ENCODE data around the gene NINL.
"Not testable (repeated sequence)": the region's sequence is repeated elsewhere in the genome, so short reads cannot be mapped to it uniquely, and the experiment has no call there.

The NINL gene

DNA sequence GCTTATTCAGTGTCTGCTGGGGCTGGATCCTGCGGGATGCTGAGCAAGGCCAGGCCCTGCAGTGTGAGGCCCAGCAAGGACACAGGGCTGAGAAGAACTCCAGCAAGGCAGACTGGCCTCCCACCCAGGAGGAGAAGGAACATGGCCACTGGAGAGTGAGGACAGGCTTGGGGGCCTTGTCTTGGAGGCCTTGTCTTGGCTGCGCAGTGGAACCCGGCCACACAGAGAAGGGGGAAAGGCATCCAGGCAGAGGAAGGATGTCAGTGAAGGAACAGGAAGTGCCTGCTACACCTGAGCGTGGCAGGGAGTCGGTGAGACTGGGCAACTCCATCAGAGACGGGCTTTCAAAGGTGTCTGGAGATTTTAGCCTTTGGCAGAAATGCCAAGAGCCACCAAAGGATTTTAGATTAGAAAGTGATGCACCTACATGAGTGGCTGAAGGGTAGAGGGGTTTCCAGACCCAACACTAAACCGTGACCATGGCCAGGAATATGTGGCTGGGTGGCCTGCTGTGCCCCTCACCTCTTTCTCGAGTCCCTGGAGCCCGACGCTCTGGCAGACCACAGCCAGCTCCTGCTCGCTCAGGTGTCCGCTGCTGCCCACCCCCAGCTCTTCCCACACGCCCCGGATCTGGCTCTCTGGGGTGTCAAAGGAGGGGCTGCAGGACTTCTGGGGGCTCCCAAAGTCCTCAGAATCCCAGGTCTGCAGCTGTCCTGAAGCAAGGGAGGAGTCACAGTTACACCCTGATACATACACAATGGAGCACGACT is 80.8 kb downstream of the NINL start:
- WGBS, 2 experiments = 95 to 96% methylated on average over 15 of the region's 15 CpGs
- Histone ChIP-seq H3K4me1 (ENCODE audit: control insufficient read depth, insufficient read depth, low read length) (no peaks in the 10 kb centered on the region), H3K36me3 (ENCODE audit: control insufficient read depth, insufficient read depth, low read length) (peaks cover 27% of the 10 kb centered on the region), H3K4me3 (ENCODE audit: insufficient read depth, low read depth, low read length) (no peak overlapping the region), H3K27me3 (ENCODE audit: control insufficient read depth, insufficient read depth, low read length, poor library complexity, severe bottlenecking) (no peaks in the 10 kb centered on the region), H3K9me3 (ENCODE audit: control insufficient read depth, low read length) (no peaks in the 10 kb centered on the region), H3K27ac (ENCODE audit: insufficient read depth, low read depth, low read length, poor library complexity, severe bottlenecking) (no peak overlapping the region)

DNA sequence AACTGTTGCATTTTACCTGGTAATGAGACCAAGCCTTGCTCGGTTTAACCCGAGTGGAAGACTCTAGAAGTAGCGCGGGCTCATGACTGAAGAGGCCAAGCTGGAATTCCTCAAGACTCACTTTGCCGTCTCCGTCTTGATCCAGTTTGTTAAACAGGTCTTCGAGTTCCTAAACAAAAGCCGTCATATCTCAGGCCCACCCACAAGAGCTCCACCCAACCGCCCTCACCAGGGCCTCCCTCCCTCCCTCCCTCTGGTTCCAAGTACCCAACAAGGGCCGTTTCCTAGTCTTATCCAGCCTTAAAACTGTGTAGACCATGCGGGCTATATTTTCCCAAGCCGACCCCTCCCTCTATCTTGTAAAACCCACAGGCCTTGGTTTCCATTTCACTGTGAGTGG is 81.4 kb downstream of the NINL start:
- Histone ChIP-seq H3K27me3 (ENCODE audit: control insufficient read depth, insufficient read depth, low read length, poor library complexity, severe bottlenecking) (no peaks in the 10 kb centered on the region), H3K9me3 (ENCODE audit: control insufficient read depth, low read length) (no peaks in the 10 kb centered on the region), H3K27ac (ENCODE audit: insufficient read depth, low read depth, low read length, poor library complexity, severe bottlenecking) (no peak overlapping the region), H3K4me1 (ENCODE audit: control insufficient read depth, insufficient read depth, low read length) (no peaks in the 10 kb centered on the region), H3K4me3 (ENCODE audit: insufficient read depth, low read depth, low read length) (no peak overlapping the region), H3K36me3 (ENCODE audit: control insufficient read depth, insufficient read depth, low read length) (peaks cover 22% of the 10 kb centered on the region)
- 95 to 96% methylated on average over 12 of the region's 12 CpGs for WGBS, 2 experiments

DNA sequence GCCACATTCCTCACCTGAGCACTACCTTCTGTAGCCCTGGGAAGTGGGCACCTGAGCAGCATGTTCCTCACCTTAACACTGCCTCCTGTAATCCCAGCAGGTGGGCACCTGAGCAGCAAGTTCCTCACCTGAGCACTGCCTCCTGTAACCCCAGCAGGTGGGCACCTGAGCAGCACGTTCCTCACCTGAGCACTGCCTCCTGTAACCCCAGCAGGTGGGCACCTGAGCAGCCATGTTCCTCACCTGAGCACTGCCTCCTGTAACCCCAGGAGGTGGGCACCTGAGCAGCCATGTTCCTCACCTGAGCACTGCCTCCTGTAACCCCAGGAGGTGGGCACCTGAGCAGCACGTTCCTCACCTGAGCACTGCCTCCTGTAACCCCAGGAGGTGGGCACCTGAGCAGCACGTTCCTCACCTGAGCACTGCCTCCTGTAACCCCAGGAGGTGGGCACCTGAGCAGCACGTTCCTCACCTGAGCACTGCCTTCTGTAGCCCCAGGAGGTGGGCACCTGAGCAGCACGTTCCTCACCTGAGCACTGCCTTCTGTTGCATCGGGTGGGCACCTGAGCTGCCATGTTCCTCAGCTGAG is 82.2 kb downstream of the NINL start:
- not testable (repeated sequence) for H3K9me3 ChIP-seq (ENCODE audit: control insufficient read depth, low read length); H3K4me1 ChIP-seq (ENCODE audit: control insufficient read depth, insufficient read depth, low read length); H3K4me3 ChIP-seq (ENCODE audit: insufficient read depth, low read depth, low read length); H3K27ac ChIP-seq (ENCODE audit: insufficient read depth, low read depth, low read length, poor library complexity, severe bottlenecking); H3K27me3 ChIP-seq (ENCODE audit: control insufficient read depth, insufficient read depth, low read length, poor library complexity, severe bottlenecking)
- WGBS, 2 experiments = 93 to 95% methylated on average over 6 of the region's 6 CpGs
- H3K36me3 ChIP-seq (ENCODE audit: control insufficient read depth, insufficient read depth, low read length) = peaks cover 19% of the 10 kb centered on the region

DNA sequence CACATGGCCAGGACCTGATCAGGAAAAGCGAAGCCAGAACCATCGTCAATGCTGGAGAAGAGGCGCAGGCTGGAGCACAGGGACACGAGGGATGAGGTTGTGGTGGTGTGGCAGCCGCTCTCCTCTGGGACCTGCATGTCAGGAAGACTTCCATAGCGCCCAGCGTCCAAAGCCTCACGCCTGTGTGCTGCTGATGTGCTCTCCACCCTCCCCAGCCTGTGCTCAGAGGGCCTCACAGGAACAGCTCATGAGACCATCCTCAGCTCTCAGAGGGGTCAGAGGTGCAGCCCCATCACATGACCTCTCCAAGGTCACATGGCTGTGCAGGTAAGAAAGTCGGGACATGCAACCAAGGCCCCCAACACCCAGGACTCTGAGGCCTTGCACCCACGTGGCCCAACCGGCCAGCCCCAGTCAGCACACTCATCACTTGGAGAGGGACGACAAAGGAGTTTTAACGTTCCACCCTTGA is 84.4 kb downstream of the NINL start:
- no peak overlapping the region for H3K4me3 ChIP-seq (ENCODE audit: insufficient read depth, low read depth, low read length)
- no peaks in the 10 kb centered on the region for H3K9me3 ChIP-seq (ENCODE audit: control insufficient read depth, low read length)
- peaks cover 4% of the 10 kb centered on the region for H3K36me3 ChIP-seq (ENCODE audit: control insufficient read depth, insufficient read depth, low read length)
- H3K27me3 ChIP-seq (ENCODE audit: control insufficient read depth, insufficient read depth, low read length, poor library complexity, severe bottlenecking) = no peaks in the 10 kb centered on the region
- 96% methylated on average over 13 of the region's 13 CpGs for WGBS, 2 experiments
- H3K27ac ChIP-seq (ENCODE audit: insufficient read depth, low read depth, low read length, poor library complexity, severe bottlenecking) = no peak overlapping the region
- no peaks in the 10 kb centered on the region for H3K4me1 ChIP-seq (ENCODE audit: control insufficient read depth, insufficient read depth, low read length)

DNA sequence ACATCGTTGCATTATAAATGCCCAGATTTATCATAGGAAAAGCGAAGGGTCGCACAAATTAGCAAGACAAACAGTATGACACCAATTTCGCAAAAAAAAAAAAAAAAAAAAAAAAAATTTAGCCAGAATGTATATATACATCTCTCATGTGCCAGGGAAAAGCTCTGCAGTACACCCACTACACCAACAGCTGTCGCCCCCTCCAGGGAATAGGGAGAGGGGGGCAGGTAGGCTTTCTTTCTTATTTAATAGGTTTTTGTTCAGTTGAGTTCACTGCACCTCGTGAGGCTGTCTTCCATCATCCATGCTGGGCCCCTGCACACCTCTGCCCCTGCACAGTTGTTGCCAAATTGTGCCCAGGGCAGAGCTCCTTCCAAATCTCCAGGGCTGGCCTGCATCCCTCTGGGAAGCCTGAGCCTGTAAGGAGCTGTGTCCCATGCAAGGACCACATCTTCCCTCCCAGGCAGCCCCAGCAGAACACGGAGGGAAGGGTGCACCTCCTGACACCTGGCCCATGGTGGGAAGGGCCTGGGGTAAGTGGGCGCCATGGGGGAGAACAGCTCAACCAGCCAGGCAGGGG is 85.4 kb downstream of the NINL start:
- 93 to 95% methylated on average over 7 to 8 of the region's 8 CpGs for WGBS, 2 experiments
- Histone ChIP-seq H3K4me3 (ENCODE audit: insufficient read depth, low read depth, low read length) (no peak overlapping the region), H3K36me3 (ENCODE audit: control insufficient read depth, insufficient read depth, low read length) (peaks cover 4% of the 10 kb centered on the region), H3K4me1 (ENCODE audit: control insufficient read depth, insufficient read depth, low read length) (no peaks in the 10 kb centered on the region), H3K27ac (ENCODE audit: insufficient read depth, low read depth, low read length, poor library complexity, severe bottlenecking) (no peak overlapping the region), H3K27me3 (ENCODE audit: control insufficient read depth, insufficient read depth, low read length, poor library complexity, severe bottlenecking) (no peaks in the 10 kb centered on the region), H3K9me3 (ENCODE audit: control insufficient read depth, low read length) (no peaks in the 10 kb centered on the region)

DNA sequence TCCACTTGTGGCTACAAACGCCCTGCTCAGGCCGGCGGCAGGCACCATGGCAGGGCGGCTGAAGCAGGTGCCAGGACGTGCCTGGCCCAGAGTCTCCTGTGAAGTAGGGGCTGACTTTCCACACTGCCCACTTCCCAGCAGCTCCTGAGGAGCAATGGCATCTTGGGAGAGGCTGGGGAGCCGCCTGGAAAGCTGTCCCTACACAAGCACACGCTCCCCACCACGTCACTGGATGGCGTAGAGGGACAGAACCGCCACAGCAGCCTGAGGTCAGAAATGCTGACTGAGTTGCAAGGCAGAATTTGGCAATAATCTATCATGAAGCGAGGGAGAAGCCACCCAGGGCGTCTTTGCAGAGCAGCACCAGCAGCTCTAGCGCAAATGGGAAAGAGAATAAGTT is 86.3 kb downstream of the NINL start:
- H3K4me1 ChIP-seq (ENCODE audit: control insufficient read depth, insufficient read depth, low read length) = no peaks in the 10 kb centered on the region
- no peaks in the 10 kb centered on the region for H3K27me3 ChIP-seq (ENCODE audit: control insufficient read depth, insufficient read depth, low read length, poor library complexity, severe bottlenecking)
- WGBS, 2 experiments = 94 to 96% methylated on average over 13 of the region's 13 CpGs
- H3K9me3 ChIP-seq (ENCODE audit: control insufficient read depth, low read length) = no peaks in the 10 kb centered on the region
- H3K27ac ChIP-seq (ENCODE audit: insufficient read depth, low read depth, low read length, poor library complexity, severe bottlenecking) = no peak overlapping the region
- H3K36me3 ChIP-seq (ENCODE audit: control insufficient read depth, insufficient read depth, low read length) = peaks cover 4% of the 10 kb centered on the region
- H3K4me3 ChIP-seq (ENCODE audit: insufficient read depth, low read depth, low read length) = no peak overlapping the region

DNA sequence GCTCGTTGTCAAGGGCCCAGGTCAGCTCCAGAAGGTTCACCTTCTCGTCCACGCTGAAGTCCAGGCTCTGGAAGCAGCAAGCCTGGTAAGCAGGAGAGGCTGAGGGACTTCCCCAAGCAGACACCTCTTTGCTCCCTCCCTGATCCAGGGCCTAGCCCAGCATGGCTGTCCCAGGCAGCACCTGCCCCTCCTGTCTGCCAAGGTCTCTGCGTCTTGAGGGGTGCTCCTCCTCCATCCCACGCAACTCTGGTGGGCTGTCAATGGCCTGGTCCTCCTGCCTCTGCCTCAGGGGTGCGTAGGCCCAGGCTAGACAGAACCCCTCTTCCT is 87.1 kb downstream of the NINL start:
- 96% methylated on average over 6 of the region's 6 CpGs for WGBS, 2 experiments

DNA sequence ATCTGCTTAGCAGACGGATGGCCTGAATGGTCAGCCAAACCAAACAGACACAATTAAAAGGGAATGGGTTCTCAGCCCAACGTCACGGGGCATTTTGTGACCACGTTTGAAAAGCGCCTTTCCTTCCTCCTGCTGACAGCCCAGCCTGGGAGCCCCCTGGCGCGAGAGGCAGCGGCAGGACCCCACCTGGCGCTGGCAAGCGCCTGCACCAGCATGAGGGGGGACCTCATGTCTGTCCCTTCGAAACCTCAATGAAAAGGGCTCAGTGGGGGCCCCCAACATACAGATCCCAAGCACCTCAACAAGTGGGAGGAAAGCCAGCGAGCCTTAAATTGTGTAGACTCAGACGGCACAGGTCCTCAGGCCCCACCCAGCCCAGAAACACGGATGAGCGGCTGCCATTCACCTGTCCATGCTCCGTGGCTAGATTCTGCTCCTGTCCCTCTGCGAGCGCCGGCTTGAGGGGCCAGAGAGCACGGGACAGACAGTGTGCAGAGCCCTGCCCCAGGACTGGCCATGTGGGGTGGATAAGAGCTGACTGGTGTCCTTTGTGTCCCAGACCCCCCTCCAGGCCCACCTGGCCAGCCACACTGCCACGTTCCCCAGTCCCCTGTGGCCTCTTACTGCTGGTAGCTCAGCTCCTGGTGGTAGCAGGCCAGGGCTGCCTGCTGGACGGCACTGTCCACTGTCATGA is 87.6 kb downstream of the NINL start:
- 93 to 95% methylated on average over 22 of the region's 22 CpGs for WGBS, 2 experiments
- H3K27ac ChIP-seq (ENCODE audit: insufficient read depth, low read depth, low read length, poor library complexity, severe bottlenecking) = no peak overlapping the region
- H3K4me3 ChIP-seq (ENCODE audit: insufficient read depth, low read depth, low read length) = no peak overlapping the region
- H3K4me1 ChIP-seq (ENCODE audit: control insufficient read depth, insufficient read depth, low read length) = no peaks in the 10 kb centered on the region
- no peaks in the 10 kb centered on the region for H3K27me3 ChIP-seq (ENCODE audit: control insufficient read depth, insufficient read depth, low read length, poor library complexity, severe bottlenecking)
- H3K9me3 ChIP-seq (ENCODE audit: control insufficient read depth, low read length) = no peaks in the 10 kb centered on the region
- no peaks in the 10 kb centered on the region for H3K36me3 ChIP-seq (ENCODE audit: control insufficient read depth, insufficient read depth, low read length)

More for the DNA sequence above, 87.1 kb downstream of the NINL start:
- Histone ChIP-seq H3K4me1 (ENCODE audit: control insufficient read depth, insufficient read depth, low read length) (no peaks in the 10 kb centered on the region), H3K27ac (ENCODE audit: insufficient read depth, low read depth, low read length, poor library complexity, severe bottlenecking) (no peak overlapping the region), H3K4me3 (ENCODE audit: insufficient read depth, low read depth, low read length) (no peak overlapping the region), H3K9me3 (ENCODE audit: control insufficient read depth, low read length) (no peaks in the 10 kb centered on the region), H3K36me3 (ENCODE audit: control insufficient read depth, insufficient read depth, low read length) (no peaks in the 10 kb centered on the region), H3K27me3 (ENCODE audit: control insufficient read depth, insufficient read depth, low read length, poor library complexity, severe bottlenecking) (no peaks in the 10 kb centered on the region)

DNA sequence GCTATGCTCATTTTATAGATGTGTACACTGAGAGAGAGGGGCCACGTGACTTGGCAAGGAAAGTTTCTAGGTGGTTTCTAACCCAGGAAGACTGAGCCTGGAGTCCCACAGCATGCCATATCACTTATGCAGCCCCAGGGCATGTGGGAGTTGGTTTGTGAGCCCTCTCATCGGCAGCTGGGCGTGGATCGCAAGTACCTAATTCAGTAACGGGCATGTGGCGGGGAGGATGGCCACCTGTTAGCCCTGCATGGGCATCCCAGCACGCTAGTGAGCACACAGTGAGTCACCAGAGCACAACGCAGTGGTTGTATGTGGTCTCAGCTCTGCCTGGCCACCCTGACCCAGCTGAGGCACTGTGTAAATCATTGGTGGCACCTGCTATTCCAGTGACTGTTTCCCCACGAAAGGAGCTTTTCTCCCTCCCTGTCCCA is 88.3 kb downstream of the NINL start:
- H3K36me3 ChIP-seq (ENCODE audit: control insufficient read depth, insufficient read depth, low read length) = no peaks in the 10 kb centered on the region
- H3K27ac ChIP-seq (ENCODE audit: insufficient read depth, low read depth, low read length, poor library complexity, severe bottlenecking) = no peak overlapping the region
- no peaks in the 10 kb centered on the region for H3K27me3 ChIP-seq (ENCODE audit: control insufficient read depth, insufficient read depth, low read length, poor library complexity, severe bottlenecking)
- WGBS, 2 experiments = 92 to 96% methylated on average over 9 of the region's 9 CpGs
- H3K4me1 ChIP-seq (ENCODE audit: control insufficient read depth, insufficient read depth, low read length) = no peaks in the 10 kb centered on the region
- no peaks in the 10 kb centered on the region for H3K9me3 ChIP-seq (ENCODE audit: control insufficient read depth, low read length)
- no peak overlapping the region for H3K4me3 ChIP-seq (ENCODE audit: insufficient read depth, low read depth, low read length)

Data from ectodermal cell (in vitro differentiated cells).